Transverse colon (tissue), 4 donors: Measurements from ENCODE around the gene PREX1. TPM values are rescaled to one million over a fixed set of nuclear protein-coding genes. Genes with fewer than 3 reads are reported as not detected.
"Not testable (repeated sequence)": the region's sequence is repeated elsewhere in the genome, so short reads cannot be mapped to it uniquely, and the experiment has no call there.

ENCODE experiments used
- DNase-seq: peaks from one replicate; pipeline ENCODE4 v3.0.0-alpha.2; 2019
- H3K27ac ChIP-seq, 4 donors: fragments of 200-600 bp; sonication (generic); 2 replicates each; pipeline ENCODE4 v1.5.1; 2016 to 2018; ENCODE audit warnings: inconsistent platforms in 4 of 4
- H3K27me3 ChIP-seq: fragments of 200-600 bp; sonication (generic); 2 replicates; pipeline ENCODE4 v1.5.1; 2017; ENCODE audit warnings: inconsistent platforms
- H3K36me3 ChIP-seq, 4 donors: fragments of 200-600 bp; sonication (generic); 2 replicates each; pipeline ENCODE4 v1.5.1; 2017 to 2019; ENCODE audit warnings: inconsistent platforms in 4 of 4
- H3K4me1 ChIP-seq, 4 donors: fragments of 200-600 bp; sonication (generic); 2 replicates each; pipeline ENCODE4 v1.5.1; 2017 to 2020; ENCODE audit warnings: inconsistent platforms in 4 of 4
- H3K4me3 ChIP-seq, 4 donors: fragments of 200-600 bp; sonication (generic); 1 replicate in 1 of 4; 2 replicates in 3 of 4; pipeline versions ENCODE4 v1.5.1 to v1.6.1; 2017 to 2019; ENCODE audit warnings: inconsistent platforms in 4 of 4
- H3K9me3 ChIP-seq, 2 donors: fragments of 200-600 bp; sonication (generic); 2 replicates each; pipeline ENCODE4 v1.5.1; 2017 to 2019; ENCODE audit warnings: inconsistent platforms in 2 of 2
- EP300 ChIP-seq: sonication (generic); formaldehyde crosslinking; IDR thresholded peaks from one replicate; pipeline ENCODE4 v1.6.1; 2017; ENCODE audit warnings: antibody characterized with exemption, low read depth
- POLR2A ChIP-seq: fragments of 450-650 bp; IDR thresholded peaks from one replicate; pipeline ENCODE4 v1.6.1; 2016; ENCODE audit warnings: antibody characterized with exemption, mild to moderate bottlenecking, moderate library complexity
- POLR2AphosphoS5 ChIP-seq, 3 donors: sonication (generic); formaldehyde crosslinking; IDR thresholded peaks; one replicate each; pipeline ENCODE4 v1.6.1; 2016; ENCODE audit warnings: antibody characterized with exemption in 3 of 3
- WGBS, 2 donors: methylation state at CpG; one replicate each; pipeline ENCODE4 v1.1.5; 2018; ENCODE audit warnings: low coverage in 1 of 2; 5-methylcytosine and 5-hydroxymethylcytosine counted together
- in situ Hi-C, 4 donors: fragments of 200-750 bp; cut with MboI; loops; one replicate each; pipeline versions ENCODE4 v1.15.0 to v1.15.1; 2017; ENCODE audit warnings: low sequenced_read_pairs in 3 of 4, low pct_ligation_motif_present in 1 of 4, low pct_unique_long_range_greater_than_20kb in 1 of 4
- intact Hi-C: fragments of 100-400 bp; cut with DNase I; formaldehyde crosslinking; loops from one replicate; pipeline ENCODE4 v1.15.1; 2023; ENCODE audit warnings: low total_unique reads
- total RNA-seq, 4 donors: library from RNA; depleted of rRNA; stranded (reverse); fragments of >200 nt; gene quantifications; one replicate each; pipeline ENCODE4 v1.1.0, GENCODE V29; 2016
- TF ChIP-seq, protein P1 (sequence below), 5 experiments: fragments of 200-600 bp in 3 of 5; fragments of 450-650 bp in 2 of 5; sonication (generic) in 3 of 5; IDR thresholded peaks; 1 replicate in 2 of 5; 2 replicates in 3 of 5; pipeline ENCODE4 v1.5.1; 2016 to 2017; ENCODE audit warnings: antibody characterized with exemption in 5 of 5, inconsistent platforms in 3 of 5, mild to moderate bottlenecking in 2 of 5, moderate library complexity in 1 of 5

PREX1 gene
- total RNA-seq, 4 donors from 2014 or later, result 10.9 to 29.9 (median 16.6) TPM

DNA sequence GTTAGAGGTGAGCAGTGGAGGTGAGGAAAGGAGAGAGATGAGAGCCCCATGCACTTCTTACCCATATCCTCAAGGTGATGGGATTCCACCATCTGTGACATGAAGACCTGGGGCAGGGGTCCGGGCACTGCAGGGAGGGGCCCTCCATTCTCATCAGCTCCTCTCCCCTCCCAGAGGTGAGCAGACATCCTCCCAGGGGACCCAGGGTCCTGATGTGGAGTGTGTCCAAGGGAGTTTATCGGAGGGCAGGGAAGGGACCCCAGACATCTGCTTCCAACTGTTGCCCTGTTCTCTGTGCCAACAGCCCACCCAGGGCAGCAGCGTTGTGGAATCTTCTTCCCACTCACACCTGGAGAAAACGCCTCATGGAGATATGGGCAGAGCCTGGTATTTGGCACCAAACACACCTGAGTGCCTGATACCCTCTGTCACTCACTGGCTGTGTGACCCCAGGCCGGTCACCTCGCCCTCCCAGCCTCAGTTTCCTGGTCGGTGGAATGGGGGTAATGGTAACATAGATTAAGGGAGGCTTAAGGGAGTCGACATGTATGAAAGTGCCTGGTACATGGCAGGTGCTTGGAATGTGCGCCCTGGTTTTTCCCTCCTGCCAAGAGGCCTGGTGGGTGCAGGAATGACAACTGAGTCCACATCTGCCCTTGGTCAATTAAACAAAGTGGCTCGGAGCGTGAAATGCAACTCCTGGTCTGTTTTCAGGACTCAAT, 227.9 kb downstream of the PREX1 start:
- Histone ChIP-seq H3K27ac (no peak overlapping the region), H3K27me3 (no peaks in the 10 kb centered on the region), H3K36me3 (no peaks in the 10 kb centered on the region), H3K4me1 (peaks cover 9 to 14% (median 12%) of the 10 kb centered on the region in 4 donors), H3K9me3 (no peaks in the 10 kb centered on the region), H3K4me3 (no peak overlapping the region)
- in situ Hi-C loops, result loop anchor here in 1 of 4 donors (5.0 kb wide), 1 partner anchor 388 kb away; no protein-coding TSS in a partner anchor
- 83% methylated on average over 11 of the region's 11 CpGs; no CpG with 5 or more reads in 1 of the 2 donors for WGBS, 2 donors
- intact Hi-C loops, result no loop called here
- TF ChIP-seq EP300 (no peak), POLR2A (no peak), POLR2AphosphoS5 (IDR thresholded peaks at IDR 0.05) (no peak)
- TF ChIP-seq, protein P1, sequence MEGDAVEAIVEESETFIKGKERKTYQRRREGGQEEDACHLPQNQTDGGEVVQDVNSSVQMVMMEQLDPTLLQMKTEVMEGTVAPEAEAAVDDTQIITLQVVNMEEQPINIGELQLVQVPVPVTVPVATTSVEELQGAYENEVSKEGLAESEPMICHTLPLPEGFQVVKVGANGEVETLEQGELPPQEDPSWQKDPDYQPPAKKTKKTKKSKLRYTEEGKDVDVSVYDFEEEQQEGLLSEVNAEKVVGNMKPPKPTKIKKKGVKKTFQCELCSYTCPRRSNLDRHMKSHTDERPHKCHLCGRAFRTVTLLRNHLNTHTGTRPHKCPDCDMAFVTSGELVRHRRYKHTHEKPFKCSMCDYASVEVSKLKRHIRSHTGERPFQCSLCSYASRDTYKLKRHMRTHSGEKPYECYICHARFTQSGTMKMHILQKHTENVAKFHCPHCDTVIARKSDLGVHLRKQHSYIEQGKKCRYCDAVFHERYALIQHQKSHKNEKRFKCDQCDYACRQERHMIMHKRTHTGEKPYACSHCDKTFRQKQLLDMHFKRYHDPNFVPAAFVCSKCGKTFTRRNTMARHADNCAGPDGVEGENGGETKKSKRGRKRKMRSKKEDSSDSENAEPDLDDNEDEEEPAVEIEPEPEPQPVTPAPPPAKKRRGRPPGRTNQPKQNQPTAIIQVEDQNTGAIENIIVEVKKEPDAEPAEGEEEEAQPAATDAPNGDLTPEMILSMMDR (IDR thresholded peaks at IDR 0.05), result no peak
- DNase-seq, result peak; percentile 3

DNA sequence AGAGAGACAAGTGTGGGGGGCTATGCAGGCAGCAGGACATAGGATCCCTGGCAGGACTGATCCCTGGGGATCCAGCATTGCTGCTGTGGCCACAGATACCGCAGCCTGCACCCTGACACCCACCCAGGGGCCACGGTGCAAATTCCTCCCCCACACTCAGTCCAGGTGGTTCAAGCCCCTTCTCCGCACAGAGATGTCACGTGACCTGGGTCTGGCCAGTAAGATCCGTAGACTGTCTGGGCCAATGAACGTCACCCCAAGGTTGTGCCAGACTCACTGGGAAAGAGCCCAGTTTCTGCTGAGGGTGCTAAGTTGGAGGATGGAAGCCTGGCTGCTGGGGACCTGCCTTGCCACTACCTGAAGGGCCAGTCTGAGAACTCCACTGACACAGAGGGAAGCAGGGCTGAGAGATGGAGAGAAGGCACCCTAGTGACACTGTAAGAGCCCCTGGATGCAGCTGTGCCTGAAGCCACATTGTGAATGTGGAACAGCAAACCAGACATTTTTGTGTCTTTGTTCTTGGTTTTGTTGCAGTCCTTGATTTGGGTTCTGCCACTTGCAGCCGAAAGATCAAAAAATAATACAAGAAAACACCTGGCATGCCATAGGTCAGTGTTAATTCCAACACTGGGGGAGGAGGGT, 228.6 kb downstream of the PREX1 start:
- no peak for DNase-seq
- 72 to 74% methylated on average over 4 to 7 of the region's 7 CpGs for WGBS, 2 donors
- in situ Hi-C loops, result loop anchor here in 1 of 4 donors (5.0 kb wide), 1 partner anchor 387 kb away; no protein-coding TSS in a partner anchor
- Histone ChIP-seq H3K27ac (no peak overlapping the region), H3K27me3 (no peaks in the 10 kb centered on the region), H3K9me3 (no peaks in the 10 kb centered on the region), H3K4me1 (peaks cover 9 to 18% (median 15%) of the 10 kb centered on the region in 4 donors), H3K4me3 (no peak overlapping the region), H3K36me3 (no peaks in the 10 kb centered on the region)
- intact Hi-C loops, result no loop called here
- TF ChIP-seq EP300 (no peak), POLR2A (no peak), POLR2AphosphoS5 (IDR thresholded peaks at IDR 0.05) (no peak)
- TF ChIP-seq, protein P1 (IDR thresholded peaks at IDR 0.05), result no peak

DNA sequence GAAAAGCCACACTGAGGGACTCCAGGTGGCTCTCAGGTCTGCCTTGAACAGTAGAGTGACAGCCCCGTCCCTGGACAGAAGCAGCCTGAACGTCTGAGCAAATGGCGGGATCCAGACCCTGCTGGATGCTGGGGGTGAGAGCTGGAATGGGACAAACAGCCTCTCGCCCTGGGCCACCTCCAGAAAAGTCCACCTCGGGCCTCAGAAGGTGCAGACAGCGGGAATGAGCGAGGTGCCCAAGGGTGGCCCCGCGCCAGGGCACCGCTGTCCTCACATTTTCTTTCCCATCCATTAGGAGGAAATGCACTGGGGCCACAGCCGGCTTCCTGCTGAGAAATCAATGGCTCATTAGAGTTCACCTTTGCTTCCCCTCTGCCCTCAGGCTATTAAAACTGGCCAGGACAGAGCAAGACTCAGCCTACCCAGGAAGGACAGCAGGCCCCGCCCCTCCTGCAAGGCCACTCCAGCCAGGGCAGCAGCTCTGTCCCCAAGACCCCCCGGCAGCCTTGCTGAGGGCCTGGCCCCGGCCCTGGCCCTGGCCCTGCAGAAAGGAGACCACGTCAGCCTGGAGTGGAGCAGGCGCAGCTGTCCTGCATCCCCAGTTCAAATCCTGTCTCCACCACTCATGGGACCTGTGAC, 229.4 kb downstream of the PREX1 start:
- intact Hi-C loops, H3K36me3 ChIP-seq, H3K9me3 ChIP-seq, H3K27me3 ChIP-seq, DNase-seq, H3K4me3 ChIP-seq, H3K27ac ChIP-seq: not testable (repeated sequence)
- 65% methylated on average over 16 of the region's 16 CpGs; no CpG with 5 or more reads in 1 of the 2 donors for WGBS, 2 donors
- H3K4me1 ChIP-seq, result peaks cover 9 to 18% (median 15%) of the 10 kb centered on the region in 4 donors
- in situ Hi-C loops, result loop anchor here in 1 of 4 donors (5.0 kb wide), 1 partner anchor 386 kb away; no protein-coding TSS in a partner anchor

DNA sequence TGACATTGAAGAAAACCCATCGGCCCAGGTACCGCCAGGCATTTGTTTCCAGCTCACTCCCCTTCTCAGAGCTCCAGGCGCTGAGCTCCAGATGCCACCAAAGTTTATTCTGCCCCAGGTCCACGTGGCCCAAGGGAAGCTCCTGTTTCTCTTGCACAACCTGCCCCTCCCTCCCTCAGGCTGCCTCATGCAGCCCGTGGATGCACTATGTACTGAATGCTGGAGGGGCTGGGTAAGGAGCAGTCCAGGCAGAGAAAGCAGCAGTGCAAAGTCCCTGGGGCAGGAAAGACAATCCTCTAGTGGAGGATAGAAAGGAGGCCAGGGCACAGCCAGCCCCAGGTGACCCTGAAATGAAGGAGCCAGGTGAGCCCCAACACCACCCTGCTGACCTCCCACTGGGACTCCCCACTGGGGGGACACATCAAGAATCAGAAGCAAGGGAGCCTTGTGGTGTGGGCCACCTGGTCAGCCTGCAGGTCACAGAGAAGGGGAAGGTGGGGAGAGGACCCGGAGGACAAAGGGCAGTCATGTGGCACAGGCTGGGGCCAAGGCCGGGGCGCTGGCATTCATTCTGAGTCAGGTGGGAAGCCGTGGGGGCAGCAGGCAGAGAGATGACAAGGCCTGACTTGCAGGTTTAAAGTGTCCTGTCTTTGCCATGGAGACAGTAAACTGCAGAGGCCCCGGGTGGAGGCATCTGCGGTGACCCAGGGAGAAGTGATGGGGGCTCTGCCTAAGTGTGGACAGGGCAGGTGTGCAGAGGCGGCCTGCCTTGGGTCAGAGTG, 230.1 kb downstream of the PREX1 start:
- in situ Hi-C loops, result loop anchor here in 1 of 4 donors (5.0 kb wide), 1 partner anchor 385 kb away; no protein-coding TSS in a partner anchor
- TF ChIP-seq, protein P1 (IDR thresholded peaks at IDR 0.05), result no peak
- no peak for TF ChIP-seq POLR2AphosphoS5 (IDR thresholded peaks at IDR 0.05)
- no peak for TF ChIP-seq EP300
- no peak for TF ChIP-seq POLR2A
- Histone ChIP-seq H3K4me3 (no peak overlapping the region), H3K36me3 (no peaks in the 10 kb centered on the region), H3K27me3 (no peaks in the 10 kb centered on the region), H3K9me3 (no peaks in the 10 kb centered on the region), H3K27ac (no peak overlapping the region), H3K4me1 (peaks cover 9 to 18% (median 15%) of the 10 kb centered on the region in 4 donors)
- intact Hi-C loops, result no loop called here
- 67 to 71% methylated on average over 5 to 12 of the region's 12 CpGs for WGBS, 2 donors
- DNase-seq, result peak; percentile 12
